Calu3 (cell line): ENCODE data around the gene CRYBA2. TPM values are rescaled to one million over a fixed set of nuclear protein-coding genes. Genes with fewer than 3 reads are reported as not detected.

Source experiments
- BruUV-seq: library from RNA; stranded (reverse); fragments of 400-500 nt; replicated peaks from 2 replicates; lab custom pipeline; 2021; lab: Mats Ljungman, UMichigan
- CTCF ChIA-PET: fragments of 300-600 bp; sonication (Branson Sonifier 250); formaldehyde crosslinking; loops from one replicate; lab custom pipeline; 2022; ENCODE audit warnings: antibody characterized with exemption; lab: Charles Lee
- DNase-seq: peaks from one replicate; pipeline ENCODE4 v3.0.0; 2022
- H3K27ac Mint-ChIP-seq: one replicate; pipeline ENCODE4 v1.8.0; 2022; ENCODE audit warnings: mixed read lengths; ENCODE audit not compliant: unreplicated experiment
- H3K27me3 Mint-ChIP-seq: one replicate; pipeline ENCODE4 v1.8.0; 2022; ENCODE audit warnings: mixed read lengths; ENCODE audit not compliant: unreplicated experiment
- H3K36me3 Mint-ChIP-seq: one replicate; pipeline ENCODE4 v1.8.0; 2022; ENCODE audit warnings: mild to moderate bottlenecking, moderate library complexity, mixed read lengths; ENCODE audit not compliant: insufficient read depth, unreplicated experiment
- H3K4me1 Mint-ChIP-seq: one replicate; pipeline ENCODE4 v1.8.0; 2022; ENCODE audit warnings: mild to moderate bottlenecking, low read depth, mixed read lengths; ENCODE audit not compliant: unreplicated experiment
- H3K4me3 Mint-ChIP-seq: one replicate; pipeline ENCODE4 v1.8.0; 2022; ENCODE audit warnings: mild to moderate bottlenecking, low read depth, moderate library complexity, mixed read lengths; ENCODE audit not compliant: unreplicated experiment
- H3K9me3 Mint-ChIP-seq: one replicate; pipeline ENCODE4 v1.8.0; 2022; ENCODE audit warnings: low read depth, mixed read lengths; ENCODE audit not compliant: unreplicated experiment
- intact Hi-C: fragments of 100-400 bp; cut with micrococcal nuclease; formaldehyde crosslinking; loops from one replicate; pipeline ENCODE4 v1.10.0; 2022; ENCODE audit not compliant: unreplicated experiment
- total RNA-seq: library from RNA; stranded (reverse); gene quantifications from 2 replicates; pipeline ENCODE4 v1.2.3, GENCODE V29; 2022
- TF ChIP-seq, protein P1 (sequence below): fragments of 200-600 bp; IDR thresholded peaks from one replicate; pipeline ENCODE4 v1.8.0; 2022; ENCODE audit warnings: antibody characterized with exemption; ENCODE audit not compliant: unreplicated experiment

CRYBA2 gene
- total RNA-seq, 1 experiment from 2014 or later: not detected

GRCh38 chr2:219028996-219029828 is 36.0 kb upstream of the CRYBA2 start:
- BruUV-seq: no TSS peak
- Mint-ChIP-seq H3K27ac (no peak overlapping the region), H3K4me3 (no peak overlapping the region), H3K9me3 (no peaks in the 10 kb centered on the region), H3K27me3 (no peaks in the 10 kb centered on the region), H3K4me1 (no peaks in the 10 kb centered on the region), H3K36me3 (no peaks in the 10 kb centered on the region)
- DNase-seq: no peak
- TF ChIP-seq, protein P1, sequence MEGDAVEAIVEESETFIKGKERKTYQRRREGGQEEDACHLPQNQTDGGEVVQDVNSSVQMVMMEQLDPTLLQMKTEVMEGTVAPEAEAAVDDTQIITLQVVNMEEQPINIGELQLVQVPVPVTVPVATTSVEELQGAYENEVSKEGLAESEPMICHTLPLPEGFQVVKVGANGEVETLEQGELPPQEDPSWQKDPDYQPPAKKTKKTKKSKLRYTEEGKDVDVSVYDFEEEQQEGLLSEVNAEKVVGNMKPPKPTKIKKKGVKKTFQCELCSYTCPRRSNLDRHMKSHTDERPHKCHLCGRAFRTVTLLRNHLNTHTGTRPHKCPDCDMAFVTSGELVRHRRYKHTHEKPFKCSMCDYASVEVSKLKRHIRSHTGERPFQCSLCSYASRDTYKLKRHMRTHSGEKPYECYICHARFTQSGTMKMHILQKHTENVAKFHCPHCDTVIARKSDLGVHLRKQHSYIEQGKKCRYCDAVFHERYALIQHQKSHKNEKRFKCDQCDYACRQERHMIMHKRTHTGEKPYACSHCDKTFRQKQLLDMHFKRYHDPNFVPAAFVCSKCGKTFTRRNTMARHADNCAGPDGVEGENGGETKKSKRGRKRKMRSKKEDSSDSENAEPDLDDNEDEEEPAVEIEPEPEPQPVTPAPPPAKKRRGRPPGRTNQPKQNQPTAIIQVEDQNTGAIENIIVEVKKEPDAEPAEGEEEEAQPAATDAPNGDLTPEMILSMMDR: no peak
- intact Hi-C loops: loop anchor here (1.0 kb wide), 3 partner anchors 29 to 126 kb away; no protein-coding TSS in a partner anchor
- CTCF ChIA-PET: interaction anchor here (0.6 to 3.2 kb wide), 21 partner anchors 9 to 153 kb away, joined by 3 to 71 read pairs (median 5); partner anchors contain the start of gene CFAP65

DNA sequence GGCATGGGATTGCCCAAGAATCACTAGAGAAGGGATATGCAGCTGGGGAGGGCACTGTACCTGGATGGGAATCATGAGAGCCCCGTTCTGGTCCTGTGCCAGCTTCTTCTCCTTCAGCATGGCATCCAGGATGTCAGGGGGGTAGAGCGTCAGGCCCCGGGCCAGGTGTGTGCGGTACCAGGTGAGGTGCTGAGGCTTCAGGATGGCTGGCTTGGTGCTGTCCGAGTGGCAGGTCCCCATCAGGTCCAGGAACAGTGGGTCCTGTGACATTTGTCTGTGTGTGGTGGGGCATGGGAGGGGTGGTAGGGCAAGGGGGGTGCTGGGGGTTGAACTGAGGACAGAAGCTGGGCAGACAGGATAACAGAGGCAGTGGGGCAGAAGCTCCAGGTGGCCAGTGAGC is 34.9 kb upstream of the CRYBA2 start:
- no TSS peak for BruUV-seq
- CTCF ChIA-PET: interaction anchor here (0.5 to 3.2 kb wide), 3 partner anchors 10 to 91 kb away, joined by 3 to 71 read pairs (median 19); no protein-coding TSS in a partner anchor
- no peaks in the 10 kb centered on the region for H3K4me1 Mint-ChIP-seq
- no peak overlapping the region for H3K27ac Mint-ChIP-seq
- no peaks in the 10 kb centered on the region for H3K9me3 Mint-ChIP-seq
- DNase-seq: no peak
- intact Hi-C loops: no loop called here
- no peaks in the 10 kb centered on the region for H3K36me3 Mint-ChIP-seq
- no peaks in the 10 kb centered on the region for H3K27me3 Mint-ChIP-seq
- no peak overlapping the region for H3K4me3 Mint-ChIP-seq
- TF ChIP-seq, protein P1: no peak

- no peak for DNase-seq
- Mint-ChIP-seq H3K27me3 (no peaks in the 10 kb centered on the region), H3K9me3 (no peaks in the 10 kb centered on the region), H3K27ac (no peak overlapping the region), H3K36me3 (no peaks in the 10 kb centered on the region), H3K4me1 (no peaks in the 10 kb centered on the region), H3K4me3 (no peak overlapping the region)
- intact Hi-C loops: no loop called here
- TF ChIP-seq, protein P1: no peak
- no TSS peak for BruUV-seq
- CTCF ChIA-PET: interaction anchor here (0.5 to 3.2 kb wide), 3 partner anchors 32 to 92 kb away, joined by 3 to 71 read pairs (median 3); no protein-coding TSS in a partner anchor
These were observed 34.4 kb upstream of the CRYBA2 start for GRCh38 chr2:219027511-219028055.

DNA sequence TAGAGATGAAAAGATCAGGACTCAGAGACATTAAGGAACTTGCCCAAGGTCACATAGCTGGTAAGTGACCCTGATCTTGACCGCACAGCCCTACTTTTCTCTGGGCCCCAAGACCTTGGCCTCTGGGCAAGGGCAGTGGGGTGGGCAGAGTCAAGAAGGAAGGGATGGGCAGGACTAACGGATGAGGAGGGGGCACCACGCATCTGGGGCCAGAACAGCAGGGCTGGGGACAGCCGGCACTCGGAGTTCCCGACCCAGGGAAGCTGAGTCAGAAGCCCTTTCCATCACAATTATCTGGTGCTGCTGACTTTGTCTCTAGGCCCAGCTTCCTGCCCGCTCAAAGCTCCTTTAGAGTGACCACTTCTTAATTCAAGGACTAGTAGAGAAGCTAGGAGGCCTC is 33.7 kb upstream of the CRYBA2 start:
- intact Hi-C loops: no loop called here
- TF ChIP-seq, protein P1: no peak
- CTCF ChIA-PET: interaction anchor here (0.6 to 1.2 kb wide), 2 partner anchors 64 to 93 kb away, joined by 3 read pairs; no protein-coding TSS in a partner anchor
- DNase-seq: no peak
- Mint-ChIP-seq H3K9me3 (no peaks in the 10 kb centered on the region), H3K27me3 (no peaks in the 10 kb centered on the region), H3K36me3 (no peaks in the 10 kb centered on the region), H3K4me3 (no peak overlapping the region), H3K4me1 (no peaks in the 10 kb centered on the region), H3K27ac (no peak overlapping the region)
- BruUV-seq: no TSS peak
